Prostate gland (tissue), 2 donors: Measurements from ENCODE around the gene MB21D2. TPM values are rescaled to one million over a fixed set of nuclear protein-coding genes. Genes with fewer than 3 reads are reported as not detected.

Source experiments
- DNase-seq: peaks from one replicate; pipeline ENCODE4 v3.0.0-alpha.2; 2019; ENCODE audit warnings: low spot score
- H3K27ac ChIP-seq, 2 donors: fragments of 200-600 bp; sonication (generic); 2 replicates each; pipeline ENCODE4 v1.5.1; 2017 to 2019
- H3K27me3 ChIP-seq: fragments of 200-600 bp; sonication (generic); replicated peaks from 2 replicates; pipeline ENCODE4 v1.5.1; 2019; ENCODE audit not compliant: insufficient read depth
- H3K36me3 ChIP-seq, 2 donors: fragments of 200-600 bp; sonication (generic); 1 replicate in 1 of 2; 2 replicates in 1 of 2; pipeline versions ENCODE4 v1.5.1 to v1.8.1; 2017 to 2019
- H3K4me1 ChIP-seq: fragments of 200-600 bp; sonication (generic); replicated peaks from 2 replicates; pipeline ENCODE4 v1.5.1; 2019
- H3K4me3 ChIP-seq, 2 donors: fragments of 200-600 bp; sonication (generic); 2 replicates each; pipeline ENCODE4 v1.5.1; 2017 to 2019
- H3K9me3 ChIP-seq: fragments of 200-600 bp; sonication (generic); 2 replicates; pipeline ENCODE4 v1.5.1; 2017
- CTCF ChIP-seq, 4 experiments: fragments of 200-600 bp in 2 of 4; fragments of 450-650 bp in 2 of 4; sonication (generic) in 2 of 4; IDR thresholded peaks; 1 replicate in 3 of 4; 2 replicates in 1 of 4; pipeline ENCODE4 v1.5.1; 2016 to 2019; ENCODE audit warnings: antibody characterized with exemption in 4 of 4, mild to moderate bottlenecking in 2 of 4, moderate library complexity in 2 of 4
- POLR2A ChIP-seq: fragments of 450-650 bp; IDR thresholded peaks from one replicate; pipeline ENCODE4 v1.6.1; 2016; ENCODE audit warnings: antibody characterized with exemption, mild to moderate bottlenecking
- POLR2AphosphoS5 ChIP-seq: sonication (generic); formaldehyde crosslinking; IDR thresholded peaks from one replicate; pipeline ENCODE4 v1.6.1; 2017; ENCODE audit warnings: antibody characterized with exemption
- WGBS: methylation state at CpG from one replicate; pipeline ENCODE4 v1.1.5; 2018; 5-methylcytosine and 5-hydroxymethylcytosine counted together
- intact Hi-C: fragments of 100-400 bp; cut with DNase I; formaldehyde crosslinking; loops from one replicate; pipeline ENCODE4 v1.14.2; 2022
- total RNA-seq, 2 donors: library from RNA; depleted of rRNA; stranded (reverse); fragments of >200 nt; gene quantifications; one replicate each; pipeline ENCODE4 v1.1.0, GENCODE V29; 2016

Gene MB21D2
- total RNA-seq, 2 donors from 2014 or later = 1.8 to 20.4 TPM

GRCh38 chr3:192830291-192831110, 87.2 kb downstream of the MB21D2 start:
- intact Hi-C loops = no loop called here
- H3K4me1 ChIP-seq = no peaks in the 10 kb centered on the region
- no peak overlapping the region for H3K4me3 ChIP-seq
- DNase-seq = no peak
- no peaks in the 10 kb centered on the region for H3K27me3 ChIP-seq
- TF ChIP-seq POLR2AphosphoS5 = no peak
- TF ChIP-seq CTCF (IDR thresholded peaks at IDR 0.05) = no peak
- no peak for TF ChIP-seq POLR2A
- no peaks in the 10 kb centered on the region for H3K9me3 ChIP-seq
- H3K27ac ChIP-seq = no peak overlapping the region
- H3K36me3 ChIP-seq = no peaks in the 10 kb centered on the region
- 85% methylated on average over 7 of the region's 7 CpGs for WGBS

- Histone ChIP-seq H3K36me3 (no peaks in the 10 kb centered on the region), H3K4me3 (no peak overlapping the region), H3K27ac (no peak overlapping the region), H3K27me3 (no peaks in the 10 kb centered on the region), H3K4me1 (no peaks in the 10 kb centered on the region), H3K9me3 (no peaks in the 10 kb centered on the region)
- WGBS = 94% methylated on average over 7 of the region's 7 CpGs
- intact Hi-C loops = no loop called here
- DNase-seq = no peak
- no peak for TF ChIP-seq CTCF (IDR thresholded peaks at IDR 0.05)
- no peak for TF ChIP-seq POLR2A
- no peak for TF ChIP-seq POLR2AphosphoS5
Observed at GRCh38 chr3:192827863-192828594, 89.6 kb downstream of the MB21D2 start.

GRCh38 chr3:192827208-192827607, 90.4 kb downstream of the MB21D2 start:
- intact Hi-C loops = no loop called here
- TF ChIP-seq POLR2AphosphoS5 = no peak
- TF ChIP-seq CTCF (IDR thresholded peaks at IDR 0.05) = no peak
- TF ChIP-seq POLR2A = no peak

GRCh38 chr3:192826214-192827006, 91.2 kb downstream of the MB21D2 start:
- H3K27me3 ChIP-seq = no peaks in the 10 kb centered on the region
- H3K27ac ChIP-seq = no peak overlapping the region
- no peaks in the 10 kb centered on the region for H3K36me3 ChIP-seq
- H3K4me1 ChIP-seq = no peaks in the 10 kb centered on the region
- DNase-seq = no peak
- no peak overlapping the region for H3K4me3 ChIP-seq
- H3K9me3 ChIP-seq = no peaks in the 10 kb centered on the region
- TF ChIP-seq CTCF (IDR thresholded peaks at IDR 0.05) = no peak
- no peak for TF ChIP-seq POLR2AphosphoS5
- intact Hi-C loops = no loop called here
- WGBS = 52% methylated on average over 4 of the region's 4 CpGs

More at GRCh38 chr3:192827208-192827607, 90.4 kb downstream of the MB21D2 start:
- no peak for DNase-seq
- WGBS = 51% methylated on average over 4 of the region's 4 CpGs
- Histone ChIP-seq H3K27me3 (no peaks in the 10 kb centered on the region), H3K9me3 (no peaks in the 10 kb centered on the region), H3K4me3 (no peak overlapping the region), H3K36me3 (no peaks in the 10 kb centered on the region), H3K27ac (no peak overlapping the region), H3K4me1 (no peaks in the 10 kb centered on the region)
